ENCODE measurements around the gene NEGR1.

GRCh38 chr1:71719330-71719729 lies 563.0 kb downstream of the NEGR1 start:
- TF ChIP-seq CTCF (IDR thresholded peaks at IDR 0.05): no peak
- TF ChIP-seq POLR2AphosphoS5 (IDR thresholded peaks at IDR 0.05): no peak
- no peak for TF ChIP-seq POLR2A (IDR thresholded peaks at IDR 0.05)
- TF ChIP-seq EP300 (IDR thresholded peaks at IDR 0.05): no peak
